Astrocyte (in vitro differentiated cells and primary cell): ENCODE data around the gene GFPT2. TPM values are rescaled to one million over a fixed set of nuclear protein-coding genes. Genes with fewer than 3 reads are reported as not detected.

ENCODE experiments used
- DNase-seq: peaks from one replicate; pipeline ENCODE4 v3.0.0-alpha.2; 2010; ENCODE audit warnings: low read depth
- FAIRE-seq: peaks from 2 replicates; lab custom pipeline; 2011; peaks lifted over from hg19 to GRCh38; lab: Jason Lieb, UNC
- H2AFZ ChIP-seq: 2 replicates; pipeline ENCODE4 v1.6.0; 2012; ENCODE audit warnings: low read depth, low read length, inconsistent platforms
- H3K27ac ChIP-seq: 2 replicates; pipeline ENCODE4 v1.5.1; 2011; ENCODE audit warnings: low read depth, low read length, inconsistent platforms
- H3K27me3 ChIP-seq: 2 replicates; pipeline ENCODE4 v1.6.0; 2011; ENCODE audit warnings: low read length, inconsistent platforms; ENCODE audit not compliant: insufficient read depth
- H3K36me3 ChIP-seq: 2 replicates; pipeline ENCODE4 v1.5.1; 2011; ENCODE audit warnings: low read length, inconsistent platforms; ENCODE audit not compliant: insufficient read depth
- H3K4me1 ChIP-seq: 2 replicates; pipeline ENCODE4 v1.5.1; 2011; ENCODE audit warnings: low read length, inconsistent platforms; ENCODE audit not compliant: insufficient read depth
- H3K4me2 ChIP-seq: 2 replicates; pipeline ENCODE4 v1.6.0; 2012; ENCODE audit warnings: low read length, inconsistent platforms
- H3K4me3 ChIP-seq: 2 replicates; pipeline ENCODE4 v1.5.1; 2011; ENCODE audit warnings: low read depth, mild to moderate bottlenecking, low read length, inconsistent platforms; ENCODE audit not compliant: insufficient read depth
- H3K79me2 ChIP-seq: 2 replicates; pipeline ENCODE4 v1.6.0; 2012; ENCODE audit warnings: mild to moderate bottlenecking, low read length, inconsistent platforms; ENCODE audit not compliant: insufficient read depth
- H3K9ac ChIP-seq: 2 replicates; pipeline ENCODE4 v1.6.0; 2012; ENCODE audit warnings: mild to moderate bottlenecking, low read length, inconsistent platforms
- H3K9me3 ChIP-seq: 2 replicates; pipeline ENCODE4 v1.5.1; 2012; ENCODE audit warnings: low read depth, mild to moderate bottlenecking, low read length, inconsistent platforms; ENCODE audit not compliant: insufficient read depth
- H4K20me1 ChIP-seq: 2 replicates; pipeline ENCODE4 v1.6.0; 2012; ENCODE audit warnings: low read length, inconsistent platforms; ENCODE audit not compliant: insufficient read depth
- H3K27ac Mint-ChIP-seq: one replicate; pipeline ENCODE4 v1.8.0; 2021; ENCODE audit warnings: mild to moderate bottlenecking, mixed read lengths; ENCODE audit not compliant: unreplicated experiment
- H3K27me3 Mint-ChIP-seq: one replicate; pipeline ENCODE4 v1.8.0; 2021; ENCODE audit warnings: low read depth, mixed read lengths; ENCODE audit not compliant: unreplicated experiment
- H3K36me3 Mint-ChIP-seq: one replicate; pipeline ENCODE4 v1.8.0; 2021; ENCODE audit warnings: low read depth, mixed read lengths; ENCODE audit not compliant: unreplicated experiment
- H3K4me1 Mint-ChIP-seq: one replicate; pipeline ENCODE4 v1.8.0; 2021; ENCODE audit warnings: low read depth, mixed read lengths; ENCODE audit not compliant: unreplicated experiment
- H3K4me3 Mint-ChIP-seq: one replicate; pipeline ENCODE4 v1.8.0; 2021; ENCODE audit warnings: mild to moderate bottlenecking, moderate library complexity, mixed read lengths; ENCODE audit not compliant: unreplicated experiment
- H3K9me3 Mint-ChIP-seq: one replicate; pipeline ENCODE4 v1.8.0; 2021; ENCODE audit warnings: mild to moderate bottlenecking, mixed read lengths; ENCODE audit not compliant: unreplicated experiment
- CTCF ChIP-seq: IDR thresholded peaks from 2 replicates; pipeline ENCODE4 v1.5.1; 2011; ENCODE audit warnings: low read depth, mild to moderate bottlenecking, inconsistent platforms, low read length, moderate library complexity; ENCODE audit not compliant: insufficient read depth
- EZH2 ChIP-seq: IDR thresholded peaks from 2 replicates; pipeline ENCODE4 v1.6.1; 2012; ENCODE audit warnings: mild to moderate bottlenecking, low read length, inconsistent platforms; ENCODE audit not compliant: insufficient read depth
- total RNA-seq: library from RNA; stranded (reverse); gene quantifications from 2 replicates; pipeline ENCODE4 v1.2.1, GENCODE V29; 2021

Gene GFPT2
- total RNA-seq, 1 donor from 2014 or later, result 14.6 TPM

GRCh38 chr5:180340856-180341255 is 12.3 kb downstream of the GFPT2 start:
- H2AFZ ChIP-seq, result no peak overlapping the region
- no peak overlapping the region for H3K9ac ChIP-seq
- FAIRE-seq (no peak), DNase-seq (peak; percentile 17)
- Mint-ChIP-seq H3K36me3 (peaks cover 11% of the 10 kb centered on the region), H3K4me1 (peaks cover 28% of the 10 kb centered on the region), H3K27ac (no peak overlapping the region), H3K9me3 (no peaks in the 10 kb centered on the region), H3K4me3 (no peak overlapping the region), H3K27me3 (no peaks in the 10 kb centered on the region)
- H3K4me1 ChIP-seq, result peaks cover 32% of the 10 kb centered on the region
- peaks cover 9% of the 10 kb centered on the region for H3K36me3 ChIP-seq
- peaks cover 48% of the 10 kb centered on the region for H4K20me1 ChIP-seq
- no peaks in the 10 kb centered on the region for H3K9me3 ChIP-seq
- H3K4me2 ChIP-seq, result peak overlapping the region; percentile 32
- H3K27ac ChIP-seq, result no peak overlapping the region
- no peaks in the 10 kb centered on the region for H3K27me3 ChIP-seq
- TF ChIP-seq EZH2 (no peak), CTCF (no peak)
- no peak overlapping the region for H3K4me3 ChIP-seq
- peaks cover 54% of the 10 kb centered on the region for H3K79me2 ChIP-seq

GRCh38 chr5:180339583-180340183 is 13.5 kb downstream of the GFPT2 start:
- H3K9me3 Mint-ChIP-seq, result no peaks in the 10 kb centered on the region
- Histone ChIP-seq H3K27me3 (no peaks in the 10 kb centered on the region), H3K36me3 (peaks cover 12% of the 10 kb centered on the region), H2AFZ (no peak overlapping the region), H3K9ac (no peak overlapping the region), H3K4me2 (no peak overlapping the region), H3K4me1 (peaks cover 29% of the 10 kb centered on the region), H3K4me3 (no peak overlapping the region), H3K9me3 (no peaks in the 10 kb centered on the region), H3K79me2 (peaks cover 43% of the 10 kb centered on the region), H4K20me1 (peaks cover 36% of the 10 kb centered on the region), H3K27ac (no peak overlapping the region)
- peaks cover 13% of the 10 kb centered on the region for H3K36me3 Mint-ChIP-seq
- H3K4me1 Mint-ChIP-seq, result peaks cover 28% of the 10 kb centered on the region
- TF ChIP-seq CTCF (no peak), EZH2 (no peak)
- H3K27me3 Mint-ChIP-seq, result no peaks in the 10 kb centered on the region
- DNase-seq (peak; percentile 37), FAIRE-seq (no peak)
- no peak overlapping the region for H3K4me3 Mint-ChIP-seq
- H3K27ac Mint-ChIP-seq, result peak overlapping the region; percentile 34

- Histone ChIP-seq H3K36me3 (peaks cover 19% of the 10 kb centered on the region), H2AFZ (no peak overlapping the region), H3K9me3 (no peaks in the 10 kb centered on the region), H3K27ac (no peak overlapping the region), H3K4me2 (no peak overlapping the region), H3K9ac (no peak overlapping the region), H4K20me1 (peaks cover 21% of the 10 kb centered on the region), H3K27me3 (no peaks in the 10 kb centered on the region), H3K4me1 (peaks cover 27% of the 10 kb centered on the region), H3K79me2 (peaks cover 33% of the 10 kb centered on the region), H3K4me3 (no peak overlapping the region)
- Mint-ChIP-seq H3K27ac (no peak overlapping the region), H3K36me3 (peaks cover 13% of the 10 kb centered on the region), H3K27me3 (no peaks in the 10 kb centered on the region), H3K4me3 (no peak overlapping the region), H3K4me1 (peaks cover 24% of the 10 kb centered on the region), H3K9me3 (no peaks in the 10 kb centered on the region)
- TF ChIP-seq CTCF (no peak), EZH2 (no peak)
- FAIRE-seq (no peak), DNase-seq (no peak)
Measured at GRCh38 chr5:180338001-180338707, 15.0 kb downstream of the GFPT2 start.
